Activated T-helper 2 cell treated with anti-CD3 and anti-CD28 coated beads, Interferon-gamma antibody, Interleukin-2, Interleukin-4, amounts not matched to agents 10 μg/mL and 5 μg/mL and 100 μg/mL, durations not matched to agents 14 hours and 24 hours and 36 hours (primary cell): ENCODE measurements around the gene ITPR2. TPM values are rescaled to one million over a fixed set of nuclear protein-coding genes. Genes with fewer than 3 reads are reported as not detected.

Experiments
- DNase-seq: peaks from one replicate; pipeline ENCODE4 v3.0.0; 2021; ENCODE audit warnings: low spot score
- H3K27ac Mint-ChIP-seq: one replicate; pipeline ENCODE4 v1.8.0; 2021; ENCODE audit warnings: mixed read lengths
- H3K27me3 Mint-ChIP-seq: one replicate; pipeline ENCODE4 v1.8.0; 2021; ENCODE audit warnings: low read depth, mixed read lengths
- H3K36me3 Mint-ChIP-seq: one replicate; pipeline ENCODE4 v1.8.0; 2021; ENCODE audit warnings: low read depth, mixed read lengths
- H3K4me1 Mint-ChIP-seq: one replicate; pipeline ENCODE4 v1.8.0; 2021; ENCODE audit warnings: low read depth, mixed read lengths
- H3K4me3 Mint-ChIP-seq: one replicate; pipeline ENCODE4 v1.8.0; 2021; ENCODE audit warnings: low read depth, mild to moderate bottlenecking, moderate library complexity, mixed read lengths
- H3K9me3 Mint-ChIP-seq: one replicate; pipeline ENCODE4 v1.8.0; 2021; ENCODE audit warnings: mixed read lengths
- intact Hi-C: fragments of 100-400 bp; cut with micrococcal nuclease; formaldehyde crosslinking; loops from one replicate; pipeline ENCODE4 v1.15.1; 2023
- total RNA-seq: library from RNA; stranded (reverse); gene quantifications from 2 replicates; pipeline ENCODE4 v1.2.3, GENCODE V29; 2022

Gene ITPR2
- total RNA-seq, 1 donor from 2014 or later = 49.3 TPM

DNA sequence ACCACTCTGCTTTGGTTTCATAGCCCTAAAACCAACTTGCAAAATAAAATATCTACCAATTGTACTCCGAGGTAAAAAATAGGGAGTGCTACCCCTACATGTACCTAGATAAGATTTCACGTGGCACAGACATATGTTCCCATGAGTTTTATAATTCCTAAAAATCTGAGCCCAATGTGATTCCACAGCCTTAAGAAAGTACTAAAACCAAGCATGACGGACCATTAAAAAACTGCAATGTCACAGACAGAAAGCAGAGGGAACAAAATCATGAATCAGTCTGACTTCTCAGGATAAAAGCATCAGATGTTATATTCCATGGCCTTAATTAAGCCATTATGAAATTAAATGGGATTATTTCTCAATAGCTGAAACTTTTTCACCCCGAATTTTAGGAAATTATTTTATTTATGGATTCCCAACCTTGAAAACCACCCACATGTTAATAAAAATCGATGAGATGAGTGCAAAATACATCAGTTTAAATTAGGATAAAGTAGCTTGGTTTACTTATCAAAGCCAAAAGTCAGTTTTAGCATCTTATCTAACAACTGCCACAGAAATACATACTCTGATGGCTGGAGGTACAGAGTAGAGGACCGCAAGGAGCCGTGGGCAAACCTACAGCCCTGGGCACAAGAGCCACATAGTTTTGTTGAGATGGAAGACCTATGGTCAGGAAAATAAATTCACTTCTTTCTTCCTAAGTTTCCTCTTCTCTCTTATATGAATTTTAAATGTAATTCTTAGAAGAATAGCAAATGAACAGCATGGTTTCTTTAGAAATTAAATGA is 4.5 kb downstream of the ITPR2 start:
- DNase-seq = no peak
- peaks cover 57% of the 10 kb centered on the region for H3K4me1 Mint-ChIP-seq
- peaks cover 37% of the 10 kb centered on the region for H3K36me3 Mint-ChIP-seq
- no peaks in the 10 kb centered on the region for H3K9me3 Mint-ChIP-seq
- H3K4me3 Mint-ChIP-seq = no peak overlapping the region
- H3K27me3 Mint-ChIP-seq = no peaks in the 10 kb centered on the region
- intact Hi-C loops = no loop called here
- no peak overlapping the region for H3K27ac Mint-ChIP-seq

DNA sequence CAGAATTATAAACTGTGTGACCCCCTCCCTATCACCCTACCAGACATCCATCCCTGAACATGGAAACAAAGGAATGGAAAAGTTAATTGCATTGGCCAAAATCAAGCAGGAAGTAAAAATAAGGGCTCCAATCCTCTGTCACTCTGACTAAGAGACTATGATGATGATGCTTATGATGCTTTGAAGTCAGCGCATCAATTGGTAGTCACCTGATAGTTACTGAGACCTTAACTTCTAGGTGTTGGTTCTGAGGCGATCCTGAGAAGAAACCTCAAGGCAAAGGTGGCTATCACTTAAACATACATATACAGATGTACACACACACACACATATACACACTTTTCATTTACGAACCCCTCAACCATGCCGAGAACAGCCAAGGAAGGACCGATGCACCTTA is 6.6 kb downstream of the ITPR2 start:
- H3K27ac Mint-ChIP-seq = no peak overlapping the region
- H3K4me3 Mint-ChIP-seq = no peak overlapping the region

GRCh38 chr12:26825459-26826016 is 7.5 kb downstream of the ITPR2 start:
- no peaks in the 10 kb centered on the region for H3K9me3 Mint-ChIP-seq
- intact Hi-C loops = no loop called here

More for the DNA sequence above, 6.6 kb downstream of the ITPR2 start:
- intact Hi-C loops = no loop called here
- Mint-ChIP-seq H3K4me1 (peaks cover 54% of the 10 kb centered on the region), H3K36me3 (peaks cover 39% of the 10 kb centered on the region), H3K27me3 (no peaks in the 10 kb centered on the region), H3K9me3 (no peaks in the 10 kb centered on the region)
- DNase-seq = no peak

GRCh38 chr12:26823390-26823789 is 9.6 kb downstream of the ITPR2 start:
- H3K27me3 Mint-ChIP-seq = no peaks in the 10 kb centered on the region
- H3K27ac Mint-ChIP-seq = no peak overlapping the region
- no peak overlapping the region for H3K4me3 Mint-ChIP-seq
- peaks cover 27% of the 10 kb centered on the region for H3K4me1 Mint-ChIP-seq
- no peak for DNase-seq
- intact Hi-C loops = no loop called here
- peaks cover 33% of the 10 kb centered on the region for H3K36me3 Mint-ChIP-seq
- no peaks in the 10 kb centered on the region for H3K9me3 Mint-ChIP-seq

More at GRCh38 chr12:26825459-26826016, 7.5 kb downstream of the ITPR2 start:
- DNase-seq = no peak
- H3K4me3 Mint-ChIP-seq = no peak overlapping the region
- peaks cover 45% of the 10 kb centered on the region for H3K4me1 Mint-ChIP-seq
- H3K27me3 Mint-ChIP-seq = no peaks in the 10 kb centered on the region
- H3K36me3 Mint-ChIP-seq = peaks cover 31% of the 10 kb centered on the region
- no peak overlapping the region for H3K27ac Mint-ChIP-seq

GRCh38 chr12:26822026-26822425 is 11.0 kb downstream of the ITPR2 start:
- DNase-seq = no peak
- peaks cover 24% of the 10 kb centered on the region for H3K4me1 Mint-ChIP-seq
- H3K27me3 Mint-ChIP-seq = no peaks in the 10 kb centered on the region
- no peak overlapping the region for H3K4me3 Mint-ChIP-seq
- H3K9me3 Mint-ChIP-seq = no peaks in the 10 kb centered on the region
- intact Hi-C loops = no loop called here
- no peak overlapping the region for H3K27ac Mint-ChIP-seq
- peaks cover 39% of the 10 kb centered on the region for H3K36me3 Mint-ChIP-seq

DNA sequence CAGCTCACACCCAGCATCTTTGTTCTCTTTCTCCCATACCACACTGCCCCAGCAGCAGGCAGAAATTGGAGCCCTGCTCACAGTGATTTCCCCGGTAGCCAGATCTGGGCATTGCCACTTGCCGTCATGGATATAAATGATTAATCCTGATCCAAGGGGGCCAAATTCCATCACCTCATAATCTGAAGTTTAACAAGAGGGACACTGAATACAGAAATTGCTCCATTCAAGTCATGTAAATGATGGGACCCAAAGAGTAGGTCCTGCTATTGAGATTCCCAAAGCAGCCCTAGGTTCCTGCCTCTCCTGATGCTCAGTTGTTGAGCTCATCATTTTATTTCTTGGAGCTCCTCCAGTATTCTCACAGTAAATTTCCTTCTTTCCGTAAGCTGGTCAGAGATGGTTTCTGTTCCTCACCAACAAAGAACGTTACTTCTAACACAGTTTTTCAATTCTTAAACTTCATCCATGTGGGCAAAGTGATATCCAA is 11.7 kb downstream of the ITPR2 start:
- peaks cover 16% of the 10 kb centered on the region for H3K4me1 Mint-ChIP-seq

DNA sequence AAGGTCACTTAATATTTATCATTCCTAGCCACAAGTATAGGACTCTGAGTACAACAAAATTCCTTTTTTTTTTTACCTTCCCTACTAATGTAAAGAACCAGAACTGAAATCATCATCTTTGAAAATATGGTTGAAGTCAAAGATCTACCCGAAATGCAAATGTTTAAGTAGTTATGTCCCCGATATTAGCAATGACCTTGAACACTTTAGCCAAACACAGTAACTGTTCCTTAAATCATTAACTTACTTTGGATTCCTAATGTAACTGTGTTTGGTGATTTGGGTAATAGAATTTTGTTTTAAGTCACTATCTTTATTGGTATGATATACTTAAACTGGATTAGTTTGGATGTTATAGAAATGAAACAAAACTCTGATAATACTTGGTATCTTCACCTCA is 14.4 kb downstream of the ITPR2 start:
- Mint-ChIP-seq H3K27me3 (no peaks in the 10 kb centered on the region), H3K9me3 (no peaks in the 10 kb centered on the region), H3K36me3 (peaks cover 31% of the 10 kb centered on the region), H3K27ac (no peak overlapping the region), H3K4me1 (peaks cover 9% of the 10 kb centered on the region), H3K4me3 (no peak overlapping the region)
- intact Hi-C loops = no loop called here
- DNase-seq = no peak

More for the DNA sequence above, 11.7 kb downstream of the ITPR2 start:
- H3K36me3 Mint-ChIP-seq = peaks cover 33% of the 10 kb centered on the region
- DNase-seq = no peak
- no peaks in the 10 kb centered on the region for H3K9me3 Mint-ChIP-seq
- no peaks in the 10 kb centered on the region for H3K27me3 Mint-ChIP-seq
- H3K27ac Mint-ChIP-seq = no peak overlapping the region
- intact Hi-C loops = no loop called here
- H3K4me3 Mint-ChIP-seq = no peak overlapping the region

DNA sequence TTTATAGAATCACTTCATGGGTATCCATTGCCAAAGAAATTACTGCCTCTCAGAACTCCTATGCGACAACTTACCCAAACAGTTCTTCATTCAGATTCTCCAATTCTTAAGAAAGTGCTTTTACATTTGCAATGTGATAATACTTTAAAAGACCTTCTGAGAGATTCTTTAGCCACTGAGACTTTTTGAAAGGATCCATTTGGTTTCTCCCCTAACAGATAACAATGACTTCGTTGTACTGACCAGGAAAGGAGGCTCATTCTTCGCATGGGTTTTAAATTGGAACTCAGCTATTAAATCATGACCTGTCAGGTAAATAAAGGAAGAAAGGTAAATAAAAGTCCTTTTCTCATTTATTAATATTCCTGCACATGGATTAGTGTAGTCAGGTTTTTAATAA is 14.8 kb downstream of the ITPR2 start:
- Mint-ChIP-seq H3K4me1 (peaks cover 7% of the 10 kb centered on the region), H3K27ac (no peak overlapping the region), H3K27me3 (no peaks in the 10 kb centered on the region), H3K9me3 (no peaks in the 10 kb centered on the region), H3K4me3 (no peak overlapping the region), H3K36me3 (peaks cover 31% of the 10 kb centered on the region)
- no peak for DNase-seq
- intact Hi-C loops = no loop called here

DNA sequence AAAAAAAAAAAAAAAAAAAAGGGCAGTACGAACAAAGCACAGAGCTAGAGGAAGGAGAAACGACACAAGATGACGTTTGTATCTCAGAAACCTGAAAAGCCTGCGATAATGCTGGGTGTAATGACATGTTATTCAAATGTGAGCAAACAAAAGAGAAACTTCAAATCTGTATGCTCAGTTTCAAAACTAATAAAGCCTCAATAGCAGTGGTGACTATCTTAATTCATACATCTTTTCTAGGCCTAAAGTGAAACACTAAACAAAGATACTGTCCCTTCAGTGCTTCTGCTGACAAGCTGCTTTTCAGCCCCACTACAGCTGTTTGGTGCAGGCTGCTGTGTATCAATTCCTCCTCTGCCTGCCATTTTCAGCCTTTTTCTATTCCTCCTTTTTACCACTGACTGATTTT is 15.8 kb downstream of the ITPR2 start:
- intact Hi-C loops = no loop called here
- no peak overlapping the region for H3K27ac Mint-ChIP-seq
- H3K27me3 Mint-ChIP-seq = no peaks in the 10 kb centered on the region
- no peak for DNase-seq
- H3K36me3 Mint-ChIP-seq = peaks cover 29% of the 10 kb centered on the region
- no peaks in the 10 kb centered on the region for H3K9me3 Mint-ChIP-seq
- peaks cover 6% of the 10 kb centered on the region for H3K4me1 Mint-ChIP-seq
- H3K4me3 Mint-ChIP-seq = no peak overlapping the region

GRCh38 chr12:26813812-26814211 is 19.2 kb downstream of the ITPR2 start:
- H3K27me3 Mint-ChIP-seq = no peaks in the 10 kb centered on the region
- no peak overlapping the region for H3K4me3 Mint-ChIP-seq
- intact Hi-C loops = no loop called here
- DNase-seq = no peak
- H3K27ac Mint-ChIP-seq = no peak overlapping the region
- H3K36me3 Mint-ChIP-seq = peaks cover 28% of the 10 kb centered on the region
- no peaks in the 10 kb centered on the region for H3K9me3 Mint-ChIP-seq
- peaks cover 16% of the 10 kb centered on the region for H3K4me1 Mint-ChIP-seq

GRCh38 chr12:26810330-26810729 is 22.7 kb downstream of the ITPR2 start:
- DNase-seq = no peak
- Mint-ChIP-seq H3K27me3 (no peaks in the 10 kb centered on the region), H3K36me3 (peaks cover 13% of the 10 kb centered on the region), H3K4me3 (no peak overlapping the region), H3K4me1 (peaks cover 15% of the 10 kb centered on the region), H3K27ac (no peak overlapping the region), H3K9me3 (no peaks in the 10 kb centered on the region)
- intact Hi-C loops = no loop called here

GRCh38 chr12:26809611-26810285 is 23.2 kb downstream of the ITPR2 start:
- Mint-ChIP-seq H3K27me3 (no peaks in the 10 kb centered on the region), H3K27ac (no peak overlapping the region), H3K36me3 (peaks cover 11% of the 10 kb centered on the region), H3K4me1 (peaks cover 16% of the 10 kb centered on the region), H3K4me3 (no peak overlapping the region), H3K9me3 (no peaks in the 10 kb centered on the region)
- intact Hi-C loops = no loop called here
- DNase-seq = no peak
